ENCODE results near the gene TLR8.

Gene TLR8

DNA sequence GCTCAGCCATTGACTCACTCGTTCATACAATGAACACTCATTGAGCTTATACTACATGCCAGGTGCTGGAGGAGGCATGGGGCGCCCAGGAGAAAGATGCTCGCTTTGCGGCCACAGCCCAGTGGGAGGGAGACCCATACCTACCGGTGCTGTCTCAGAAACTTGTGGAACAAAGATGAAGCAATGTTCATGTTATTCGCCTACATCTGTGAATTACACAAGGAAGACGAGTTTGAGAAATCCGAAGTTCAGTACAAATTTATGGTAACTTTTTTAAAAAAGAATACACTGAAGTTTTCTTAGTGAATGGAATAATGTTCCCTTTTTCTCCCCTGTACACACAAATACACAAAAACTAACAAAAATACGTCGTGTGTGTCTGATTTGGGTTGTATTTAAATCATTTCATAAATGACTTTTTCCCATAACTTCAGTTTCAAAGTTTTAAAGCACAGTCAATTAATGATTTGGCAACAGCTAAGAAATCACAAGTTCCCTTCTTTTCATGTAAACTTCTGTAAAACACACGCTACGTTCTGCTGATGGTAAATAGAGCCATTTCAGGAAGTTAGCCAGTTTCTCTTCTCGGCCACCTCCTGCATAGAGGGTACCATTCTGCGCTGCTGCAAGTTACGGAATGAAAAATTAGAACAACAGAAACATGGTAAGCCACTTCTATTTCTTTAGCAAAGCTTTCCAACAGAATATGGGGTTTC, at the start of gene TLR8:
TLR8 (plus strand) TSS at position 575 of the 716 bp plus-strand sequence; CDS start at position 662, 87 bp downstream.
- DNase-seq (ENCODE audit: low spot score): no peak

DNA sequence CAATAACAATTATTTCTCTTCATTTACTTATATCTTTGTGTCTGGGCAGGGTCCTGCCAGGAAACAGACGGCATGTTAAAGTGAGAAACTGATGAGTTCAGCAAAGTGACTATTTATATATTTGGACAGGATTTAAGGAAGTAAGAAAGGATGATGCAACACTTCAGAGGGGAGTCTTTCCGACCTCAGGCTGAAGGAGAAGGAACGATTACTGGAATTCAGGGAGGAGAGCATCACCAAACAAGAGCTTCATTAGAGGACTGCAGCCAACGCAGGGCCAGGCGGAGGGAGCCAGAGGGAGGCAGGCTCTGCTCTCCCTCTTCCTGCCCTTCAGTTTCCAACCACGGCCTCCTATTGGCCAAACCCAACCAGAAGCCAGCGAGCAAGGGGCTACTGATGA, 41.1 kb upstream of the TLR8 start:
- no peak for DNase-seq (ENCODE audit: low spot score)

DNA sequence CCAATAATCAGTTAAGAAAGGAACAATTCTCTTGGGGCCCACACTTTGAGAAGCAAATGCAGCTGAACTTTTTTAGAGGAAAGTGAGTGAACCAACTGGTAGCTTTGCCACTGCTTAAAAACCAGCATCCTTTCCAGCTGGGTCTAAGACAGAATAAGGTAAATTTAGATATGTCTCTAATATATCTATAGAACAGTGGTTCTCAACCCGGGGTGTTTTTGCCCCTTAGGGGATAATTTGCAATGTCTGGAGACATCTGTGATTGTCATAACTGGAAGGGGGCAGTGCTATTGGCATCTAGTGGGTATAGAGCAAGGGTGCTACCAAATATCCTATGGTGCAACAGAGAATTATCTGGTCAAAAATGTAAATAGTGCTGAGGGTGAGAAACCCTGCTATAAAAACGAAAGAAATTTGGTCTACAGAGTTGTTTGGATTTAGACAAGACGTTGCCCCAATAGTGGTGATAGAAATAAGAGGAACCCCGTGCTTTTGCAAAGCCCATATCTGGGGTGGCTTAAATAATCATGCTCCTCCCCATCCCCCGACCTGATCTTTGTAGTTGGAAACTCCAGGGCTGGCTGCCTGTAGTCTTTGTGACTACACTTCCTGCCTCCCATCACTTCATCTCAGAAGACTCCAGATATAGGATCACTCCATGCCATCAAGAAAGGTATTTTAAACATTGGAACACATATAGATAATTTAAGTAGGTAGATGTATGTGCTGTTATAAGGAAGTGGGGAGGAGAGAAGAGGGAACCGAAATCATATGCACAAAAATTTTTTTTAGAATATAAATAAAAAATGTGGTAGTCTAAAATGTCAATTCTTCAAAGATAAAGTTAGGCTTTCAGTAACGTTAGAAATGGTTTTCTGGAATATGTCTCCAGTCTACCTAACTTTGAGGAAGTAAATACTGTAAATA, 39.7 kb upstream of the TLR8 start, which contains the start of gene TLR7:
TLR7 (plus strand) TSS at position 622 of the 927 bp plus-strand sequence. CDS start 507 bp downstream, outside the sequence.
- no peak for DNase-seq (ENCODE audit: low spot score)

DNA sequence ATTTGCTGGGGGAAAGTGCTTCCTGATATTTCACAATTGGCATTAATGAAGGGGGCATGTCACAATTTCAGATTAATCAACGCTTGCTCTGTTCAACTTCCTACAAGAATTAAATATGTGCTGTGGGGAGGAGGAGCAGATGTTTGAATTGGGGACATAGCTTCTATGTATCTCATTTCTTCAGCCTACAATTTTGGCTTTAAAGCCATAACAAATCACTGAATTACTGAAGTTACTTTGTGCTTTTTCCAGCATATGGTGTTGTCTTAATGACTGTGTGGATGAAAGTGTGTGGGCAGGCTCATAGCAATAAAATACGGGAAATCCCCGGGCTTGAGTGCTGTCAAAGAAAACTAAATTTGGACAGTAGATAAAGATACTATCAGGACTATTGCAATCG, 38.7 kb upstream of the TLR8 start:
- DNase-seq (ENCODE audit: low spot score): no peak

GRCh38 chrX:12868747-12869146, 37.7 kb upstream of the TLR8 start:
- DNase-seq (ENCODE audit: low spot score): no peak

GRCh38 chrX:12871257-12871656, 35.2 kb upstream of the TLR8 start:
- no peak for DNase-seq (ENCODE audit: low spot score)

DNA sequence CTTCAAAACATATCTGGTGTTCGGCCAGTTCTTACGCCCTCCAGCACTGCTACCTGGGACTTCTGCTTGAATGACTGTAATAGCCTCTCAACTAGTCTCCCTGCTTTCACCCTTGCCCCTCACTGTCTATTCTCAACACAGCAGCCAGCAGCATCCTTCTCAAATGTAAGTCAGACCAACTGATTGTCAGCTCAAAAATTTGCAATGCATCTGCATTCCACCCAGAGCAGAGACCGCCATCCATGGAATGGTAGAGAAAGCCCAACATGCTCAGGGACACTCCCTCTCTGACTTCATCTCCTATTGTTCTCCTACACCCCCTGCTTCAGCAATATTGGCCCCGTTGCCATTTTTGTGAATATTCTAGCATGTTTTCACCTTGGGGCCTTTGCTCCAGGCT, 33.7 kb upstream of the TLR8 start:
- no peak for DNase-seq (ENCODE audit: low spot score)

DNA sequence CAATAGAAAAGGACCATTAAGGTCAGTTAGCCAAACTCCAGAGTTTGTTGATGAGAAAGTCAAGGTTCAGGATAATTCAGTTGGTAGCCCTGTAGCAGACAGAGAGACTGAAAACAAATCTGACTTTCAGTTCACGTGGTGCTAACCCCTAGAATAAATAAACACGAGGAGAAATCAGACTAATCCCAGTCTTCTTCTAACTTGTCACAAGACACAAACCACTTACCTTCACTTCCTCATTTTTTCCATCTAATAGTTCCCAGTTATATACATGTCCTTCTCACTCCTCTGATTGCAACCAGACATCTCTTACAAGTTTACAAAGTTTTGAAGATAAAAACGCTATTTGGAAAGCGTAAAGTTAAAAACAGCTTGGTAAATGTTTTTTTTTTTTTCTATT, 31.8 kb upstream of the TLR8 start:
- no peak for DNase-seq (ENCODE audit: low spot score)

DNA sequence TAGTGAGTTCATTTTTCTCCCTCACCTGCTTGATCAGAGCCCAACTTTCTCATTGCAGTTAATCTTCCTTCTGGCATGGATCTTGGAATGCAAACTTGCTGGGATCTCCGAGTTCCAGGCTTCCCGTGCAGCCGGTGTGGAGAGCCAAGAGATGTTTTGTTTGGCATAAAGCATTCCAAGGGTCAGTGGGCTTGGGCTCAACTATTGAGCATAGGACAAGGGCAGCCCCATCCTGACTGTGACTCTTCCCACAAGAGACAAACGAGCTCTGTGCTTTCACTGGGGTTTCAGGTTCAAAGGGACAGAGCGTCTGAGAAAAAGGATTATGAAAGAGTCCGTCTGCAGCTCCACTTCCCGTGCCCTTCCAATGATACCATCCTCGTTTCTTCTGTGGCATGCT, 29.0 kb upstream of the TLR8 start:
- no peak for DNase-seq (ENCODE audit: low spot score)

- no peak for DNase-seq (ENCODE audit: low spot score)
Observed at GRCh38 chrX:12878536-12878935, 27.9 kb upstream of the TLR8 start.

GRCh38 chrX:12881914-12882313, 24.5 kb upstream of the TLR8 start:
- DNase-seq (ENCODE audit: low spot score): no peak

GRCh38 chrX:12885508-12885907, 20.9 kb upstream of the TLR8 start:
- DNase-seq (ENCODE audit: low spot score): no peak

DNA sequence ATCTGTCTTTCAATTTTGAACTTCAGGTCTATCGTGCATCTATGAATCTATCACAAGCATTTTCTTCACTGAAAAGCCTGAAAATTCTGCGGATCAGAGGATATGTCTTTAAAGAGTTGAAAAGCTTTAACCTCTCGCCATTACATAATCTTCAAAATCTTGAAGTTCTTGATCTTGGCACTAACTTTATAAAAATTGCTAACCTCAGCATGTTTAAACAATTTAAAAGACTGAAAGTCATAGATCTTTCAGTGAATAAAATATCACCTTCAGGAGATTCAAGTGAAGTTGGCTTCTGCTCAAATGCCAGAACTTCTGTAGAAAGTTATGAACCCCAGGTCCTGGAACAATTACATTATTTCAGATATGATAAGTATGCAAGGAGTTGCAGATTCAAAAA, 19.9 kb upstream of the TLR8 start:
- DNase-seq (ENCODE audit: low spot score): no peak

DNA sequence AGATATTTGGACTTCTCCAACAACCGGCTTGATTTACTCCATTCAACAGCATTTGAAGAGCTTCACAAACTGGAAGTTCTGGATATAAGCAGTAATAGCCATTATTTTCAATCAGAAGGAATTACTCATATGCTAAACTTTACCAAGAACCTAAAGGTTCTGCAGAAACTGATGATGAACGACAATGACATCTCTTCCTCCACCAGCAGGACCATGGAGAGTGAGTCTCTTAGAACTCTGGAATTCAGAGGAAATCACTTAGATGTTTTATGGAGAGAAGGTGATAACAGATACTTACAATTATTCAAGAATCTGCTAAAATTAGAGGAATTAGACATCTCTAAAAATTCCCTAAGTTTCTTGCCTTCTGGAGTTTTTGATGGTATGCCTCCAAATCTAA, 19.3 kb upstream of the TLR8 start:
- no peak for DNase-seq (ENCODE audit: low spot score)

- no peak for DNase-seq (ENCODE audit: low spot score)
Observed at GRCh38 chrX:12887767-12888166, 18.7 kb upstream of the TLR8 start.

DNA sequence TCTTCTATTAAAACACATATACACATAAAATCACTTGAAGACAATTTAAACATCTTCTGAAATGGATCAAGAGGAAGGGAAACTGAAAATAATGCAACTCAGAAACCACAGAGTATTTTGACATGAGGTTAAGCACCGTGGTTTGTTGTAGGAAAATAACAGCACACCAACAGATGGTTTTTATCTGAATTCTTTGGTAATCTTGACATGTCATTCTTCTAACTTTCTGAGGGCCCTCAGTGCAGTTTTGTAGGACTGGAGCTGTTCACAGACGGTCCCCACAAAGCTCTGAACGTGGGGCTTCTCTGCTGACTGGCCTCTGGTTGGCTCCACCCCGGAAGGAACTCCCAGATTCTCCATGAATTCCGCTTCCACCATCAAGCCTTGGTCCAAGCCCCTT, 16.0 kb upstream of the TLR8 start:
- no peak for DNase-seq (ENCODE audit: low spot score)

GRCh38 chrX:12891171-12891570, 15.2 kb upstream of the TLR8 start:
- no peak for DNase-seq (ENCODE audit: low spot score)

DNA sequence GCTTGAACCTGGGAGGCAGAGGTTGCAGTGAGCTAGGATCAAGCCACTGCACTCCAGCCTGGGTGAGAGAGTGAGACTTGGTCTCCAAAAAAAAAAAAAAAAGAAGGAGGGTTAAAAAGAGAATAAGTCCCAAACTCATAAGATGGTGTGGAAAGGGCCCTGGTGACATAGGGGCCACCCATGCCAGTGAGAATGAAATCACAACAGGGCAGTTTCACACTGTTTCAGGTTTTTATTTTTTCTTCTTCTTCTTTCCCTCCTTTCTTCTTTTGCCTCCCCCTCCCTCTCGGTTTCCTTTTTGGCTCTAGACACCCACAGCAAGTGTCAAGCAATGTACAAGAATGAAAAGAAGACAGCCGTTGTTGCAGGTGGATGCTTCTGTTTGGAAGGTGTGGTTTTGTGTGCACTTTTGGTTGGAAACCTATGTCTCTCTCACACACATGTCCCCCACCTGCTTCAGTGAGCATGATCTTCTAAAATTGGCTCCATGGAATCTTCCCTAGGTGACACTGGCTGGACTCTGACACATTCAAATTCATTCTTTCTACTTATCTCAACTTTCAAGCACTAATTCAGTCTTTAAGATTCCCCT, 14.4 kb upstream of the TLR8 start:
- DNase-seq (ENCODE audit: low spot score): no peak

DNA sequence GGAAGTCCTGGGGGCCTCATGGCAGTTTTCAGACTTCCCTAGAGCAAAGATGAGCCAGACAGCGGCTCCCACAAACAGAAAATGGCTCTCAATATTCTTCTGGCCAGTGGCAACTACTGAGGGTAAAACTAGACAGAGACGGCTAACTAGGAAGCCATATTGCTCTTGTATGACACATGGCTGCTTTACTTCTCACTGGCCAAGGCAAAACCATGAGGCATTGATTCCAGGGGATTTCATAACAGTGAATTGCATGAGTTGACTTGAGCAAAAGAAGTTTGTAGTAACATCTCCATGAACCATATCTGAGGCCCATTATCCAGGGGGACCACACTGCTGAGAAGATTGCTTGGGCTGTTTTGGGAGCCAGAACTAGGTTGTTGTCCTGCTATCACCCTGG, 13.7 kb upstream of the TLR8 start:
- DNase-seq (ENCODE audit: low spot score): no peak

- peak; percentile 33 for DNase-seq (ENCODE audit: low spot score)
Observed at GRCh38 chrX:12894074-12895030, 12.1 kb upstream of the TLR8 start.

- DNase-seq (ENCODE audit: low spot score): no peak
Observed at GRCh38 chrX:12895866-12896265, 10.6 kb upstream of the TLR8 start.

- no peak for DNase-seq (ENCODE audit: low spot score)
Observed at GRCh38 chrX:12896935-12897334, 9.5 kb upstream of the TLR8 start.

All from SW480 (cell line).